T-helper 2 cell (primary cell): ENCODE data around the gene SRGAP1.
"Not testable (repeated sequence)": the region's sequence is repeated elsewhere in the genome, so short reads cannot be mapped to it uniquely, and the experiment has no call there.

Experiments used
- DNase-seq, 5 experiments: peaks; one replicate each; pipeline versions ENCODE4 v3.0.0 to v3.0.0-alpha.2; 2012 to 2022

The SRGAP1 gene

DNA sequence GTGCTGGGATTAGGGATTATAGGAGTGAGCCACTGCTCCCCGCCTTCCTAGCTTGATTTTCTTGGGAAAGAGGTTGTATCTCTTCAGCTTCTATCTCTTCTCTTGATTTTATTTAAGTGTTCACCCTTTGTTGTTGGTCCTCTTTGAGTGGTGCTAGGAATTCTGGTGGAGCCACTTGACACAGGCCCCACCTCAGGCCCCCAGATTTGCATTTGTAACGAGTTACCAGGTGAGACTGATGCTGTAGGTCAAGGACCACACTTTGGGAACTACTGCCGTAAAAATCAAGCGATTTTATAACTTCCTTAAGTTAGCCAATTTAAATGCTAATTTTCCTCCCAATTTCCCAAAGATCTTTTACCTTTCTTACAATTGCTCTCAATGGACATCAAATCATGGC is 26.3 kb downstream of the SRGAP1 start:
- no peak for DNase-seq

DNA sequence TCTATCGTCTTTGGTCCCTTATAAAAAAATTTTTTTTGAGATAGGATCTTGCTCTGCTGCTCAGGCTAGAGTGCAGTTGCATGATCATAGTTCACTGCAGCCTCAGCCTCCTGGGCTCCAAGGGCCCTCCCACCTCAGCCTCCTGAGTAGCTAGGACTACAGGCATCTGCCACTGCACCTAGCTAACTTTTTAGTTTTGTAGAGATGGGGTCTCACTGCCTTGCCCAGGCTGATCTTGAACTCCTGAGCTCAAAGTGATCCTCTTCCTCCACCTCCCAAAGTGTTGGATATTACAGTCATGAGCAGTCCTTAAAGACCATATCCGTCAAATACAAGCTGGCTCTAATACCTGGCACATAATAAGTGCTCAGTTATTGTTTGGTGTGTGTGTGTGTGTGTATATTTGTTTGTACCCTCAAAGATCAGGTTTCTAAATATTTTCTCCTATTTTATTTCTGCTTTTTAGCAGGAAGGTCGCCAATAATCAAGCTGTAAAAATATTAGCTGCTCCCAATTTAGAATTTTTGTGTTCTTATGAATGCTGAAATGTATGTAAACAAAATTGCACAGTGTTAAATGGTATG is 30.5 kb downstream of the SRGAP1 start:
- DNase-seq = no peak

DNA sequence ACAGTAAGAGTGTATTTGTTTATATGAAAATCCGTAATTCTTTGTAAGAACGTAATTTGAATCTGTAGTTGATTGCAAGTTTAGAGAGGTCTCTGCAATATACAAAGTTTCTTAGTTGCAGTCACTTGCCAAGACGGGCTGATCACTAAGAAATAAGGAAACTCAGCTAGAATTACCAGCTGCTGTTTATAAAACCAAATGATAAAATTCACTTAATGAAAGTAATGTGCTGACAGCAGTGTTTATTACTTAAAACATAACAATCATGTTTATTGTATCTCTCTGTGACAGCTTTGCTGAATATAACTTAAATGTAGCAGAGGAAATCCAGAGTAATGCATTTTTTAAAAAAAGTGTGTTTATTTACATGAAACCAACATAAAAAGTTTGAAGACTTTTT is 31.2 kb downstream of the SRGAP1 start:
- DNase-seq = no peak

DNA sequence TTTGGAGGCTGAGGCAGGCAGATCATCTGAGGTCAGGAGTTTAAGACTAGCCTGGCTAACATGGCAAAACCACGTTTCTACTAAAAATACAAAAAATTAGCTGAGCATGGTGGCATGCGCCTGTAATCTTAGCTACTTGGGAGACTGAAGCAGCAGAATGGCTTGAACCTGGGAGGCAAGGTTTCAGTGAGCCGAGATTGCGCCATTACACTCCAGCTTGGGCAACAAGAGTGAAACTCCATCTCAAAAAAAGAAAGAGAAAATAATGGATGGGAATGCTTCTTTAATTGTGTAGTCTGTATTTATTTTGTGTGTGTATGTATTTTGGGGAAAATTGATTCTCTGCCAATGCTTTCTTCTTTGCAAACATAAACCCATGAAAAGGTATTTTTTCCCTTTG is 32.5 kb downstream of the SRGAP1 start:
- DNase-seq = no peak

DNA sequence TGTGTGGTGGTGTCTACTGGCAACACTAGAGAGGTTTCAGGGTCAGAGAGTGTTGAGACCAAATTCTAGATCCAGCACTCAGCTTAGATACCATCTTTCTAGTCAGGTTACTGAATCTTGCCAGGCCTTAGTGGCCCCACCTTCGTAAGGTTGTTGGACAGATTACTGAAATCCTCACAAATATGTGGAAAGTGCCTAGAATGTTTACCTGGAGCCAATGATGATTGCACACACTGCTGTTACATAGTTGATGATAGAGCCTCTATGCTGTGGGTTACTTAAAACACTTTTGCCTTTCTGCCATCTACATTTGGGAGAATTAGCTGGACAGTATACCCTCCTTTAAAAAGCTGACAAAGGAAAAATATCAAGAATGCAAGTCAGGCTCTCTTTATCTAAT is 33.2 kb downstream of the SRGAP1 start:
- DNase-seq = no peak

DNA sequence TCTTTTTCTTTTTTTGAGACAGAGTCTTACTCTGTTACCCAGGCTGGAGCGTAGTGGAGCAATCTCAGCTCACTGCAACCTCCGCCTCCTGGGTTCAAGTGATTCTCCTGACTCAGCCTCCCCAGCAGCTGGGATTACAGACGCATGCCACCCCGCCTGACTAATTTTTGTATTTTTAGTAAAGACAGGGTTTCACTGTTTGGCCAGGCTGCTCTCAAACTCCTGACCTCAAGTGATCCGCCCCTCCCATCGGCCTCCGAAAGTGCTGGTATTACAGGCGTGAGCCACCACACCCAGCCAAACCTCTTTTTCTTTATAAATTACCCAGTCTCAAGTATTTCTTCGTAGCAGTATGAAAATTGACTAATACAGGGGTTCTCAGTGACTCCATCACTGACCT is 35.7 kb downstream of the SRGAP1 start:
- DNase-seq = not testable (repeated sequence)

DNA sequence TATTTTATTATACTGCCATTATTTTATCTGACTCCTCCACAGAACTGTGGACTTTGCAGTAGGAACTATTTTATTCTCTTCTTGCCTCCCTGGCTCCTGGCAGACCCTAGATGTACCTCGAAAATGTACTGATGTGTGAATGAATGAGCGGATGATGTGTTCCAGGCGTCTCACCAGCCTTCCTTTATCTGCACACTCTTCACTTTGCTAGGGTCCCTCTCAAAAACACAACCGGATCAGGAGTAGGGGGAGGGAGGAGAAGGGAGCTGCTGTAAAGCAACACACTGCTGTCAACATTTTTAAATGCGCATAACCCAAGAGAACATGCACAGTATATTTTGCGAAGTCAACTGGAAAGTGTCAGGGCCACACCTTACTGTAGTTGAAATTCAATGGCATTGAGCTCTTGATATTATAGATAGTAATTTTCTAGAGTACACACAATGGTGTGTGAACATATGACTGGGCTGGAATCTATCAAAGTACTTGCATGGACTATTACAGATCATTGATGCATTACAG is 36.3 kb downstream of the SRGAP1 start:
- DNase-seq = no peak

DNA sequence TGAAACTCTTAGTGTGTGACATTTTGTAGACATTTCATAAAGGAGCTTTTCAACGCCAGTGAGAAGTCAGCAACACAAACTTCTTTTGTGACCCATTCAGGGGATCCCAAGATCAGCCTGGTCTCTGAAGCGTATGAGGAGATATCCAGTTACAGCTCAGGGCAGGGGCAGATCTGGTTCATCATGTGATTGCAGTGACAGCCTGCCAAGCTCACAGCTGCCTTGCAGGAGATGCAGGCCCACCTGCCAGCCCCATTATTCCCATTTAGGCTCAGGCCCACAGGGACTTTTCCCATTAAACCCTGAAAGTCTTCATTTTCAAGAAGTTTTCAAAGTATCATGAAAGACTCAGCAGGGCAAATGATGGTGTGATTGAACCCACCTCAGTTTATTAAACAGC is 38.3 kb downstream of the SRGAP1 start:
- DNase-seq = no peak

DNA sequence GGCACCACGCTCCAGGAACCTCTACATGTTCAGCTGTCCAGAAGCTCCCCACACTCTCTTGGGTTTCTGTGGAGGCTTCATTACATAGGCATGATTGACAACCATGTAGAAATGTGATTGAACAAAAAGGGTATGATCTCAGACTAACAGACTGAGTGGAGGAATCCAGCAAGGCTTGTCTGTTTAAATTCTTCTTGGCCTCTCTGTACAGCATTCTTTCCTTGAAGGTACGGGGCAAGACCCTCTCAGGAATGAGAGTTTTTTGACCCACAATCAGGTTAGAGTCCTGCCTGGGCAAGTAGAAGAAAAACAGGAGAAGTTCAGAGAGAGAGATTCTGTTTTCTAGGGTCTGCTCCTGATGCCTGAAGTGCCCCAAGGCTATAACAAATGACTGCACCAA is 40.9 kb downstream of the SRGAP1 start:
- DNase-seq = no peak

DNA sequence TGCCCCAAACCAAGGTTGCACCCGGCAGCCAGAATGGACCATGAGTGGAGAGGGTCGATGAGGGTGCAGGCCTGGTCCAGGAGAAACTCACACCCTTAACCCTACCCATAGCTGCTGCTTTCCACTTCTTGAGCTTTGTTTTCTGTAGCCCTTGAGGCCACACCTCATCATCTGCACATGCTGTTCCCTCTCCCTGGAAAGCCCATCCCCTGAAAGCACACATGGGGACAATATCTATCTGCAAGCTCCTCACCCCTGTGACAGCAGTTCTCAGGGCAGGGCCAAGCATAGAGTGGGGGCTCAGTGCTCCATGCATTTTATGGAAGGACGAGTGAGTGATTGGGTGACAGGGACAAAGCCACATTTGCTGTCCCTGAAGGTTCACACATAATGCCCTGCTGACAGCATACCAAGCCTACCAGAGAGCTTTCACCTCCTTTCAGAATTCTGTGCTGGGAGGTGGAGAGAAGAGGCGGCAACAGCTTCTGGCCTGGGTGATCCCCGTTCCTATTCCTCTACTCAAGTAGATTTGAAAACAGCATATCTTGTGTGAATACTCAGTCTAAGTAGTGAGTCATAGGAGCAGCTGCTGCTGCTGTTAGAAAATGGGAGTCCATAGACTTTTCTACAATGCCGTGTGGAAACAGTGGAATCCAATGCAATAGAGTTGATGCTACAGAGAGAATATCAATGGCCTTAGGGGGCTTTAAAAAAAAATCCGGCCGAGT is 44.6 kb downstream of the SRGAP1 start:
- no peak for DNase-seq

DNA sequence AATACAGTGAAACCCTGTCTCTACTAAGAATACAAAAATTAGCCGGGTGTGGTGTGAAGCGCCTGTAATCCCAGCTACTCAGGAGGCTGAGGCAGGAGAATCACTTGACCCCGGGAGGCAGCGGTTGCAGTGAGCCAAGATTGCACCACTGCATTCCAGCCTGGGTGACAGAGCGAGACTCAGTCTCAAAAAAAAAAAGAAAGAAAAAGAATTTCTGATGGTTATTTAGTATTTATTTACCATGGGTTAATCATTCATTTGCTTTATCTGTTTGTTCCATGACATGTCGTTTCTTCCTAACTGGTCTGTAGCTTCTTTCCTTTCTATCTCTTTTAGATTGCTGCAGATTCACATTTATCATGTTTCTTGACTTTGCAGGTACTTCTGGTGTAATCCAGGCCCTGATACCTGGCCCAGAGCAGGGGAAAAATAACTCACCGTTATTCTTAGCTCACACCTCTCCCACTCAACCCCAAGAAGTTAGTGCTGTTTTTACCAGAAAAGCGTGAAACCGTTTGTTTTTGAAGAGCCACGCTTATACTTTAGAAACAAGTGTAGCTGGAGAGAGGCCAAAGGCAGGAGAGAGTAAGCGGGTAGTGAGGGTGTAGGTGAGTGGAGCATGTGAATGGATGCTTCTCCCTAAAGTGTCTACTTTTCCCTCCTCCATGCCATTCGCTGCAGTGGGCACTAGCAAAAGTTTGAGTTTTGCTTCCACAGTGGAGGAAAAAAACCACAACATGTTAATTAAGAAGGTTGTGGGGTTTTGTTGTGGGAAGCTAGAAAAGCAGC is 45.4 kb downstream of the SRGAP1 start:
- no peak for DNase-seq

DNA sequence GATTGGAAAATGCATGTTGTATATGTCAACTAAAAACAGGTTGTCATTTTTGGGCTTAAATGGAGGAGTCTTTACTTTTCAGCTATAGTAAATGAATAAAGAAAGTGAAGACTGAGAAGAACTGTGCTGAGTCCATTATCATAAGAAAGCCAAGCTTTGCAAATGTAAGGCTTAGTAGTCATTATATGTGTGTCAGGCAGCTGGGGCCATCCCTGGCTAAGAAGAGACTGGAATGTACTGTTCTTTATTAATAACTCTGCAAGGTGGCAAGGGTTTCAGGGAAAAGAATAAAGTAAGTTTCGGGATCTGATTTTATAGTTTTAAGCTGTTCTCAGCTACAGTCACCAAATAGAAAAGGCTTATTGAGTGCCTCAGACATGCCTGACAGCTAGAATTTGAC is 48.7 kb downstream of the SRGAP1 start:
- DNase-seq = no peak

DNA sequence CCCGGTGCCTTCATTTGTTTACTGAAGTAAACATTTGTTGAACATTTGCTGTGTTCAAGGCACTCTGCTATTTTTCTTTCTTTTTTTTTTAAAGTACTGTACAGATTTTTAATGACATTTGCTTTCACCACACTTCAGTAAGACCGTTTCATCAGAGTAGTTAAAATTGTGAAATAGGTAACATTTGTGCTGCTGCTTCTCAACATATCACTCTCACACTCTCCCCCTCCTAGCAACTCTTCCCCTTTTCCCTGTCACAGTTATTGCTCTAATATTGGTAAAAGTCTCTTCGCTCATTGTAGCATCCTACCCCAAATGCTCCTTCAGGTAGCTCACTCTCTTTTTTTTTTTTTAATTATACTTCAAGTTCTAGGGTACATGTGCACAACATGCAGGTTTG is 49.6 kb downstream of the SRGAP1 start:
- no peak for DNase-seq

DNA sequence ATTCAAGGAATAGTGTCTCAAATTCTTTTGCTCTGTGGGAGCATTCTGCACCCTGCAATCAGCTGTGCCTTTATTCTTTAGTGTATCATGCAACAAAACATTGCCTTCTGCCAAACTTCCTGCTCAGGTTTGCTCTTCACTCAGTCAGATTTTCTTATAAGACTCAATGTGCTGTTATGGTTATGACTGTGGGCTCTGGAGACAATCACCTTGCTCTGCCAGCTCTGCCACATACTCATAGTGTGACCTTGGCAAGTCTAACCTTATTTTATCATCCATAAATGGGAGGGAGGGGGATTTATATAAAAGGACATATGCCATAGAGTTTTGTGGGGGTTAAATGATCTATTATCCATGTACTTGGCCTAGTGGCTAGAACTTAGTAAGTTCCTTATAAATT is 51.3 kb downstream of the SRGAP1 start:
- peak in 1 of 5 experiments; percentile 4 for DNase-seq

DNA sequence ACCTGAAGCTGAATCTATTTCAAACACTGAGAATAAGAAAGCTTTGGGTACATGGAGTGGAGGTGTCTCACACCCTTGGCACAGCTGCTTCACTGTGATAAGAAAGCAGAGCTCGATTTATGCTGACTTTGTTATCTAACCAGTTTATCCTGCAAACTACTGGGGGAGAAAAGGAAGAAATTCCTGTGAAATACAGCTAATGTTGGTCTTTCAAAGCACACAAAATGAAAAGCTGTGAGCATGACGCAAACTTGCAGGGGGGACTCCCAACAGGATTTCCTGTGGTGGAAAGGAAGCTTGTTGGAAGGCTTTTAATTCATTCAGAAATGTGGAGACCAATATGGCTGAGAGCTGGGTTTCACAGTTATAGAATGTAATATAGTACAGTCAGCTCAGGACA is 53.4 kb downstream of the SRGAP1 start:
- DNase-seq = no peak

DNA sequence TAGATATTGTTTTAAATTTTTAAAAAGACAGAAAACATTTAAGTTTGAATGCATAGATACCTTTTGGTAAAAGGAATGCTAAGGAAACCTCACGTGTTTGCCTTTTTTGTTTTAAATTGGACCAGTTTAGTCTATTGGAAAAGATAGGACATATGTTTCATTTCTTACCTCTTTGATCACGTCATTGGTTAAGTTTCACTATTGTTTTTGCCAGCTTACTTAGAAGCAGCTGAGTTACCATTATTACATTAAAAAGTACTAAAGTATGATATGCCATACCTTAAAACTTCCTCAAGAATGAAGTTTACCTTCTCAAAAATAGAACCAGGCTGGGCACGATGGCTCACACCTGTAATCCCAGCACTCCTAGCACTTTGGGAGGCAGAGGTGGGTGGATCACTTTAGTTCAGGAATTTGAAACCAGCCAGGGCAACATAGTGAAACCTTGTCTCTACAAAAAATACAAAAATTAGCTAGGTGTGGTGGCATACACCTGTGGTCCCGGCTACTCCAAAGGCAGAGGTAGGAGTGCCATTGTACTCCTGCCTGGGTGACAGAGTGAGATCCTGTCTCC is 54.4 kb downstream of the SRGAP1 start:
- no peak for DNase-seq

DNA sequence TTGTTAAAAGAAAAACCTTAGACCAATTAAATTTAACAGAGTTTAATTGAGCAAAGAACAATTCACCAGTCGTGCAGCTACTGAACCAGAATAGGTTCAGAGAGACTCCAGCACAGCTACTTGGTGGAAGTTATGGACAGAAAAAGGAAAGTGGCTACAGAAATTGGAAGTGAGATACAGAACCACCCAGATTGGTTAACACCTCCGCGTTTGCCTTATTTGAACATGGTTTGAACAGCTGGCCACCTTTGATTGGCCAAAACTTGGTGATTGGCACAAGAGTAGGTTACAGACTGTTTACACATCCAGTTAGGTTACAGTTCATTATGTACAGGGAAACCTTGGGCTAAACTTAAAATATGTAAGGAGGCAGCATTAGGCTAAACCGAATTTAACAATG is 54.9 kb downstream of the SRGAP1 start:
- no peak for DNase-seq

DNA sequence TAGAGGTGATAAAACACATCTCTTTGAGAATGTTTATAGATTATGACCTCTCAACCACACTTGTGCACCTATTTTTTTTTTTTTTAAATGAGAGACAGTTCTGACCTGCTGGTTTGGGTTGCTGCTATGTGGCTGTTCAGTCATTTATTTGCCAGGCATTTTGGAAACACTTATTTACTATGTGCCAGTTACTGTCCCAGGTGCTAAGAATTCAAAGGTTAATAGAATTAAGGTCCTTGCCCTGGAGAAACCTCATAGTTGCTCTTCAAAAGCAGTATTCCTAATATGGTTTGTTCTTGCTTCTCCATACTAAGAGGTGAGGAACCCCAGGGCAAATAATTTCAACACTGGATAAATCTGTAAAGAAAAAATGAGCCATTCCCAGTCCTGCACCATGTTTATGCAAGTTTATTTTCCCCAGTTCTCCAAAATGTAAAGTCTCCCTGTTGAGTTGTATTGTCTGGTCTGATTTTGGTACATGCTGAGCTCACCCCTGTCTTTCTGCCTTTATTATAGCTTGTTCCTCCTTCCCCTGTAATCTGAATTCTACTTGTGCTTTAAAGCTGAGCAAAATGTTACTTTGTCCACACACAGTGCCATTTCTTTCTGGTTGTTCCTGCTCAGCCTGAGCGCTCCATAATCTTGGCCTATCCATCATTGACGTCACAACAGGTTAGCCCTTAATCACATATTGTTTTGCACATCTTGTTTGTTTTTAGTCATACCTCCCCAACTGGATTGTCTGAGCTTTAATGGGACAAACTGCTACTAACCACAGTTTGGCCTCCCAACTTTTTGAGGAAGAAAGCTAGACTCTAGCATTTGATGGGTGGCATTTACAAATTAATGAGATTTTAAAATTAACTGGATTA is 56.7 kb downstream of the SRGAP1 start:
- DNase-seq = no peak

DNA sequence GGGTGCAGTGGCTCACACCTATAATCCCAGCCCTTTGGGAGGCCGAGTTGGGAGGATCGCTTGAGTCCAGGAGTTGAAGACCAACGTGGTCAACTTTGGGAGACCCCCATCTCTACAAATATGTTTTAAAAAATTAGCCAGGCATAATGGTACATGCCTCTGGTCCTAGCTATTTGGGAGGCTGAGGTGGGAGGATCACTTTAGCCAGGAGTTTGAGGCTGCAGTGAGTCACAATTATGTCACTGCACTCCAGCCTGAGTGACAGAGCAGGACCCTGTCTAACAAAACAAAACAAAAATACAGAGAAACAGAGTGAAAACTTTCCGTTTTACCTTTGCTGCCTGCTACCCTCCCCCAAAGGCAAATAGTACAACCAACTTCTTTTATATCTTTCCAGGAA is 60.2 kb downstream of the SRGAP1 start:
- no peak for DNase-seq

DNA sequence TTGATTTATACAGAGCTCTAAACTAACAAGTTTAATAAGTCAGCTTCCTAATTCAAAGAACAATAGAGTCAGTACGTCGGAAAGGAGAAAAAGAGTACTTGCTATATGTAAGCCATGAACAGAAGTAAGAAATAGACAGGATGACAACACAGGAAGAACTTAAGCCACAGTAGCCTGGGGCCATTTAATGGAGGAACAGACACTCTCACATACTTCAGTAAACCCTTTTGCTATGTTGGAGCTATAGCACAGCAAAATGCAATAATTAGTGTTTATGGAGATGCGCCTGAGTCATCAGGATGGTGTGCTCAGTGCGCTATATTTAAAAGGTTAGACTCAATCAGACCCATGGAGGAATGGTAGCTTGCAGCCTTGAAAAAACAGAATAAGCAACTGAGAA is 61.0 kb downstream of the SRGAP1 start:
- no peak for DNase-seq

DNA sequence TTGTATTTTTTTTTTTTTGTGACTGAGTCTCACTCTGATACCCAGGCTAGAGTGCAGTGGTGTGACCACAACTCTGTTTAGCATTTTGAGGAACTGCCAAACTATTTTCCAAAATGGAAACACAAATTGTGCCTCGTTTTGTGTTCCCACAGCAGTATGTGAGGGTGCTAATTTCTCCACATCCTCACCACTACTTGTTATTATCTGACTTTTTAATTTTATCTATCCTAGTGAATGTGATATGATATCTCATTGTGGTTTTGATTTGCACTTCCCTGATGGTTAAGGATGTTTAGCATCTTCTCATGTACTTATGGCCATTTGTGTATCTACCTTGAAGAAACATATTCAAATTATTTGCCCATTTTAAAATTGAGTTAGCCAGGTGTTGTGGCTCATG is 62.4 kb downstream of the SRGAP1 start:
- DNase-seq = no peak

DNA sequence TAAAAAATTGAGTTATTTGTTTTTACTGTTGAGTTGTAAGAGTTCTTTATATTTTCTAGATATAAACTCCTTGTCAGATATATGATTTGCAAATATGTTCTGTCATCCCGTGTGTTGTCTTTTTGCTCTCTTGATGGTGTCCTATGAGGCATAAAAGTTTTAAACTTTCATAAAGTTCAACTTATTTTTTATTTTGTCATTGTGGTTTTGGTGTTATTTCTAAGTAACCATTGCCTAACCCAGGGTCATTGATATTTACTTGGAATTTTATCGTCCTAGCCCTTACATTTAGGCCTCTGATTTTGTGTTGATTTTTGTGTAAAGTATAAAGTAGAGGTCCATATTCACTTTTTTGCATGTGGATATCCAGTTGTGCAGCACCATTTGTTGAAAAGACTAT is 63.1 kb downstream of the SRGAP1 start:
- no peak for DNase-seq

DNA sequence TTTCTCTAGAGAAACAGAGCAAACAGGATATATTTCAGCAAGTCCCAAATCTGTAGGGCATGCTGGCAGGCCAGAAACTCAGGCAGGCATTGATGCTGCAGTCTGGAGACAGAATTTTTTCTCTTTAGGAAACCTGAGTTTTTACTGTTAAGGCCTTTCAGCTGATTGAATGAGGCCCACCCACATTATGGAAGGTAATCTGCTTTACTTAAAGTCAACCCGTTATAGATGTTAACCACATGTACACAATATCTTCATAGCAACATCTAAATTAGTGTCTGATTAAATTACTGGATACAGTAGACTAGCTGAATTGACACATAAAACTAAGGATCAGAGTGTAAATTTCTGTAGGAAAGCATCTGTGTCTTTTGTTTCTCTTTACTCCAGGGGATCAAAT is 65.2 kb downstream of the SRGAP1 start:
- no peak for DNase-seq
